ENCODE data around the gene TBC1D10A.

TBC1D10A gene

GRCh38 chr22:30244066-30244465 lies 82.7 kb downstream of the TBC1D10A start:
- no peak for DNase-seq

DNA sequence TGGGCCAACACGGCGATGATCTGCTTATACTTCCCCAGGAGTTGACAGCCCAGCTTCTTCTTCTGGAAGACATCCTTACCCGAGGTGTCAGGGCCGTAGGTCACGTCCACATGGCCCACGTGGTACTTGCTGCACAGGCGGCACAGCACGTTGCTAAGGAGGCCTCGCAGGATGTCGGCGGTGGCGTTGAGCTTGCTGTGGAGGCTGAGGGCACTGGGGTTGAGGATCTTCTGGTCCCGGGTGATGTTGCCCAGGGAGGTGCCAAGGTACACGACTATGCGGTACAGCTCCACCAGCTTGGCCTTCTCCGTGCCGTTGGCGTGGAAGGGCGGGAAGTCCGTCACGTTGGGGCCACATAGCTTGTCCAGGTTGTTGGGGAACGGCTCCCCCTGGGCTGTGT lies 83.1 kb downstream of the TBC1D10A start:
- no peak for DNase-seq
